HEK293 (cell line): ENCODE results near the gene JAZF1.

Source experiments
- CTCF ChIA-PET: fragments of 350-600 bp; formaldehyde crosslinking; extraction: SDS; loops from one replicate; lab custom pipeline; 2021; ENCODE audit warnings: antibody characterized with exemption; lab: Yijun Ruan, JAX
- POLR2A ChIA-PET: fragments of 300-600 bp; formaldehyde crosslinking; extraction: SDS; loops from one replicate; lab custom pipeline; 2020; ENCODE audit warnings: antibody characterized with exemption, inconsistent platforms; lab: Yijun Ruan, JAX
- H3K27ac ChIP-seq: fragments of 200-500 bp; sonication (Bioruptor generic); 2 replicates; pipeline ENCODE4 v1.5.1; 2014; ENCODE audit warnings: low read depth, low read length, control low read depth, inconsistent platforms; ENCODE audit errors: extremely low read depth
- H3K36me3 ChIP-seq, 2 experiments: fragments of 200-500 bp in 1 of 2; sonication (Bioruptor generic) in 1 of 2; 1 replicate in 1 of 2; 2 replicates in 1 of 2; pipeline ENCODE4 v1.5.1; 2014 to 2017; ENCODE audit warnings: inconsistent platforms in 2 of 2, low read length in 2 of 2; ENCODE audit not compliant: control insufficient read depth in 2 of 2, insufficient read depth in 1 of 2
- H3K4me1 ChIP-seq: fragments of 200-500 bp; sonication (Bioruptor generic); 2 replicates; pipeline ENCODE4 v1.5.1; 2014; ENCODE audit warnings: mild to moderate bottlenecking, low read length, inconsistent platforms; ENCODE audit not compliant: control insufficient read depth, insufficient read depth
- H3K4me3 ChIP-seq: 2 replicates; pipeline ENCODE4 v1.5.1; 2011; ENCODE audit warnings: low read depth, mild to moderate bottlenecking, control low read depth, low read length, moderate library complexity
- H3K9me3 ChIP-seq: fragments of 200-500 bp; sonication (Bioruptor generic); 2 replicates; pipeline ENCODE4 v1.5.1; 2014; ENCODE audit warnings: low read depth, low read length, inconsistent platforms; ENCODE audit not compliant: control insufficient read depth, insufficient read depth
- BCL11A ChIP-seq: fragments of 450-650 bp; formaldehyde crosslinking; IDR thresholded peaks from 2 replicates; pipeline ENCODE4 v1.5.1; 2016; ENCODE audit warnings: low read depth, missing biosample characterization, missing genetic modification characterization
- HIC1 ChIP-seq: fragments of 450-650 bp; formaldehyde crosslinking; IDR thresholded peaks from 2 replicates; pipeline ENCODE4 v1.5.1; 2016; ENCODE audit warnings: missing biosample characterization, missing genetic modification characterization
- MZF1 ChIP-seq: fragments of 450-650 bp; formaldehyde crosslinking; IDR thresholded peaks from 2 replicates; pipeline ENCODE4 v1.5.1; 2017; ENCODE audit warnings: missing biosample characterization, missing genetic modification characterization, borderline replicate concordance
- PRDM10 ChIP-seq: fragments of 450-650 bp; formaldehyde crosslinking; IDR thresholded peaks from 2 replicates; pipeline ENCODE4 v1.5.1; 2016; ENCODE audit warnings: missing biosample characterization, missing genetic modification characterization
- SP2 ChIP-seq: fragments of 450-650 bp; formaldehyde crosslinking; IDR thresholded peaks from 2 replicates; pipeline ENCODE4 v1.5.1; 2016; ENCODE audit warnings: missing biosample characterization, missing genetic modification characterization
- ZBTB17 ChIP-seq: fragments of 450-650 bp; formaldehyde crosslinking; IDR thresholded peaks from 2 replicates; pipeline ENCODE4 v1.5.1; 2016; ENCODE audit warnings: missing biosample characterization, missing genetic modification characterization
- ZBTB8A ChIP-seq: fragments of 450-650 bp; formaldehyde crosslinking; IDR thresholded peaks from 2 replicates; pipeline ENCODE4 v1.5.1; 2016; ENCODE audit warnings: missing biosample characterization, missing genetic modification characterization
- ZNF16 ChIP-seq: fragments of 450-650 bp; formaldehyde crosslinking; IDR thresholded peaks from 2 replicates; pipeline ENCODE4 v1.5.1; 2016; ENCODE audit warnings: low read depth, missing biosample characterization, missing genetic modification characterization
- ZNF19 ChIP-seq: fragments of 450-650 bp; formaldehyde crosslinking; IDR thresholded peaks from 2 replicates; pipeline ENCODE4; 2016; ENCODE audit warnings: missing biosample characterization, missing genetic modification characterization, low read depth
- ZNF211 ChIP-seq: fragments of 450-650 bp; formaldehyde crosslinking; IDR thresholded peaks from 2 replicates; pipeline ENCODE4 v1.5.1; 2016; ENCODE audit warnings: low read depth, missing biosample characterization, missing genetic modification characterization
- ZNF239 ChIP-seq: fragments of 450-650 bp; formaldehyde crosslinking; IDR thresholded peaks from 2 replicates; pipeline ENCODE4 v1.5.1; 2016; ENCODE audit warnings: missing biosample characterization, missing genetic modification characterization
- ZNF26 ChIP-seq: fragments of 450-650 bp; formaldehyde crosslinking; IDR thresholded peaks from 2 replicates; pipeline ENCODE4 v1.5.1; 2016; ENCODE audit warnings: missing biosample characterization, missing genetic modification characterization
- ZNF266 ChIP-seq: fragments of 450-650 bp; formaldehyde crosslinking; IDR thresholded peaks from 2 replicates; pipeline ENCODE4 v1.5.1; 2016; ENCODE audit warnings: missing biosample characterization, missing genetic modification characterization, low read depth
- ZNF324 ChIP-seq: fragments of 450-650 bp; formaldehyde crosslinking; IDR thresholded peaks from 2 replicates; pipeline ENCODE4 v1.5.1; 2016; ENCODE audit warnings: missing biosample characterization, missing genetic modification characterization
- ZNF366 ChIP-seq: fragments of 450-650 bp; formaldehyde crosslinking; conservative IDR thresholded peaks from 2 replicates; pipeline ENCODE4 v1.5.1; 2016; ENCODE audit warnings: missing biosample characterization, missing genetic modification characterization
- ZNF394 ChIP-seq: fragments of 450-650 bp; formaldehyde crosslinking; IDR thresholded peaks from 2 replicates; pipeline ENCODE4 v1.5.1; 2016; ENCODE audit warnings: missing biosample characterization, missing genetic modification characterization, mild to moderate bottlenecking, moderate library complexity, borderline replicate concordance
- ZNF404 ChIP-seq: fragments of 450-650 bp; formaldehyde crosslinking; IDR thresholded peaks from 2 replicates; pipeline ENCODE4 v1.5.1; 2017; ENCODE audit warnings: missing biosample characterization, missing genetic modification characterization
- ZNF510 ChIP-seq: fragments of 450-650 bp; formaldehyde crosslinking; IDR thresholded peaks from 2 replicates; pipeline ENCODE4 v1.5.1; 2018; ENCODE audit warnings: mild to moderate bottlenecking, missing genetic modification characterization, missing biosample characterization; ENCODE audit not compliant: insufficient replicate concordance
- ZNF626 ChIP-seq: fragments of 450-650 bp; sonication (Bioruptor Pico); formaldehyde crosslinking; IDR thresholded peaks from 2 replicates; pipeline ENCODE4 v1.5.1; 2018; ENCODE audit warnings: missing biosample characterization, missing genetic modification characterization, inconsistent platforms
- ZNF701 ChIP-seq: fragments of 450-650 bp; formaldehyde crosslinking; IDR thresholded peaks from 2 replicates; pipeline ENCODE4 v1.5.1; 2016; ENCODE audit warnings: missing biosample characterization, missing genetic modification characterization
- ZSCAN16 ChIP-seq: fragments of 450-650 bp; formaldehyde crosslinking; IDR thresholded peaks from 2 replicates; pipeline ENCODE4 v1.5.1; 2016; ENCODE audit warnings: missing biosample characterization, missing genetic modification characterization
- ZSCAN30 ChIP-seq: fragments of 450-650 bp; IDR thresholded peaks from 2 replicates; pipeline ENCODE4 v1.5.1; 2018; ENCODE audit warnings: missing biosample characterization, mild to moderate bottlenecking, missing genetic modification characterization, moderate library complexity
- TF ChIP-seq, protein P1 (sequence below): fragments of 450-650 bp; formaldehyde crosslinking; IDR thresholded peaks from 2 replicates; pipeline ENCODE4 v1.5.1; 2017; ENCODE audit warnings: missing biosample characterization, missing genetic modification characterization

Gene JAZF1

GRCh38 chr7:27996141-27996540 lies 184.5 kb downstream of the JAZF1 start (continued):
- TF ChIP-seq, protein P1, sequence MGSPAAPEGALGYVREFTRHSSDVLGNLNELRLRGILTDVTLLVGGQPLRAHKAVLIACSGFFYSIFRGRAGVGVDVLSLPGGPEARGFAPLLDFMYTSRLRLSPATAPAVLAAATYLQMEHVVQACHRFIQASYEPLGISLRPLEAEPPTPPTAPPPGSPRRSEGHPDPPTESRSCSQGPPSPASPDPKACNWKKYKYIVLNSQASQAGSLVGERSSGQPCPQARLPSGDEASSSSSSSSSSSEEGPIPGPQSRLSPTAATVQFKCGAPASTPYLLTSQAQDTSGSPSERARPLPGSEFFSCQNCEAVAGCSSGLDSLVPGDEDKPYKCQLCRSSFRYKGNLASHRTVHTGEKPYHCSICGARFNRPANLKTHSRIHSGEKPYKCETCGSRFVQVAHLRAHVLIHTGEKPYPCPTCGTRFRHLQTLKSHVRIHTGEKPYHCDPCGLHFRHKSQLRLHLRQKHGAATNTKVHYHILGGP (tag by site-specific recombination): no peak
- TF ChIP-seq ZNF394 (tag by site-specific recombination) (no peak), ZNF324 (tag by site-specific recombination) (no peak), HIC1 (tag by site-specific recombination) (no peak), ZNF404 (tag by site-specific recombination) (no peak), SP2 (no peak), ZNF510 (tag by site-specific recombination) (no peak), BCL11A (tag by site-specific recombination) (no peak), ZNF211 (no peak)

GRCh38 chr7:27995228-27995627 lies 185.4 kb downstream of the JAZF1 start:
- Histone ChIP-seq H3K4me3 (no peak overlapping the region), H3K36me3 (no peaks in the 10 kb centered on the region), H3K4me1 (peaks cover 41% of the 10 kb centered on the region), H3K9me3 (no peaks in the 10 kb centered on the region), H3K27ac (no peak overlapping the region; the same call in 1 of the 2 replicates)
- CTCF ChIA-PET: interaction anchor here (0.7 to 2.0 kb wide), 2 partner anchors 25 to 102 kb away, joined by 3 to 6 read pairs; no protein-coding TSS in a partner anchor
- no peak for TF ChIP-seq ZNF26
- POLR2A ChIA-PET: no interaction called here

- Histone ChIP-seq H3K27ac (no peak overlapping the region; the same call in 1 of the 2 replicates), H3K36me3 (no peaks in the 10 kb centered on the region), H3K4me3 (no peak overlapping the region), H3K4me1 (peaks cover 38% of the 10 kb centered on the region), H3K9me3 (no peaks in the 10 kb centered on the region)
- POLR2A ChIA-PET: no interaction called here
- CTCF ChIA-PET: interaction anchor here (1.0 to 2.0 kb wide), 2 partner anchors 26 to 67 kb away, joined by 3 to 6 read pairs; no protein-coding TSS in a partner anchor
- peak; percentile 71 for TF ChIP-seq ZBTB17 (tag by site-specific recombination)
- peak; percentile 75; the same call in 1 of the 2 replicates for TF ChIP-seq HIC1 (tag by site-specific recombination)
- TF ChIP-seq ZSCAN16 (tag by site-specific recombination): no peak
- TF ChIP-seq ZNF626 (tag by site-specific recombination): no peak
- peak; percentile 56; the same call in 1 of the 2 replicates for TF ChIP-seq ZSCAN30
- TF ChIP-seq ZNF239 (tag by site-specific recombination): no peak
- TF ChIP-seq ZBTB8A (tag by site-specific recombination): peak; percentile 37; the same call in 1 of the 2 replicates
- TF ChIP-seq MZF1: peak; percentile 87
- TF ChIP-seq ZNF701 (tag by site-specific recombination): no peak
- no peak for TF ChIP-seq ZNF16 (tag by site-specific recombination)
- peak; percentile 80 for TF ChIP-seq PRDM10
- peak; percentile 52 for TF ChIP-seq ZNF366 (tag by site-specific recombination)
- no peak for TF ChIP-seq ZNF19 (tag by site-specific recombination)
- no peak for TF ChIP-seq ZNF266
Observed at GRCh38 chr7:27994639-27995038, 186.0 kb downstream of the JAZF1 start.
